ENCODE data around the gene SIGLEC12. TPM values are rescaled to one million over a fixed set of nuclear protein-coding genes. Genes with fewer than 3 reads are reported as not detected.
"Not testable (repeated sequence)": the region's sequence is repeated elsewhere in the genome, so short reads cannot be mapped to it uniquely, and the experiment has no call there.

Gene SIGLEC12
- polyA plus RNA-seq, 3 donors: 0.11 to 0.38 (median 0.13) TPM

GRCh38 chr19:51463976-51464581 is 37.5 kb downstream of the SIGLEC12 start:
- DNase-seq (ENCODE audit: extremely low read depth in 1 of 11, low read depth in 9 of 11, low spot score in 4 of 11): not testable (repeated sequence)

- no peak for DNase-seq (ENCODE audit: extremely low read depth in 1 of 11, low read depth in 9 of 11, low spot score in 4 of 11)
Measured at GRCh38 chr19:51462681-51463080, 38.9 kb downstream of the SIGLEC12 start.

DNA sequence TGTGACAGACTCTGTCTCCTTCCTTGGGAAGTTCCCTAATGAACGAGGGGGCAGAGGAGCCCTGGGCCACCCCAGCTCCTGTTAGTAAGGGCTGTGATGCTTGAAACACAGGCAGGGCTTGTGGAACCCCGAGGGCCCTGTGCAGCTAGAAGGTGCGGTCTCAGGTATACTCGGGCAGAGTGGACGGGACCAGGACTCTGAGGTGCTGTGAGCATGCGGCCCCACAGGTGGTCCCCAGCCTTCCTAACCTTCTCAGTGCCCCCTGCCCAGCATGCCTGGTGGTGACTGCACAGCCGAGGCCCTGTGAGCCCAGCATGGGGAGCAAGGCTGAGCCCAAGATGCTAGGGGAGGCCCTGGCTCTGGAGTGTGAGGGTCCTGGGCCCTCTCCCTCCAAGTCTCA is 39.3 kb downstream of the SIGLEC12 start:
- DNase-seq (ENCODE audit: extremely low read depth in 1 of 11, low read depth in 9 of 11, low spot score in 4 of 11): no peak

DNA sequence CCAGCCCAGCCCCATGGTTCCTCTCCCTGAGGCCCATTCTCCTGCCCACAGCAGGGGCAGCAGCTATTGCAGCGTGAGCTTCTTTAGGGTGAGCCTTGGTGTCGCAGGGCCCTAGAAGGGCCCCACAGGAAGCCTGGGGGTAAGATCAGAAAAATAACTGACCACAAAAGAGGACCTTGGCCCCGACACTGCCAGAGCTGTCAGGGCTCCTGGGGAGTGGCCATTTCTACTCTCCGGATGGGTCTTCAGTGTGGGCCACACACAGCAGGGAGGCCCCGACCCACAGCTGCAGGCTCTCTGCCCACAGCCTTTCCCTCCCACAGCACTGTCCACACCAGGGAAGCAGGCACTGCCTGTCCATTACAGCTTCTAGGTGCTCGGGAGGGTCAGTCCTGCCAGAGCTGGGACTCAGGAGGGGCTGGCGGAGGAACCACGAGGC is 39.9 kb downstream of the SIGLEC12 start:
- no peak for DNase-seq (ENCODE audit: extremely low read depth in 1 of 11, low read depth in 9 of 11, low spot score in 4 of 11)

DNA sequence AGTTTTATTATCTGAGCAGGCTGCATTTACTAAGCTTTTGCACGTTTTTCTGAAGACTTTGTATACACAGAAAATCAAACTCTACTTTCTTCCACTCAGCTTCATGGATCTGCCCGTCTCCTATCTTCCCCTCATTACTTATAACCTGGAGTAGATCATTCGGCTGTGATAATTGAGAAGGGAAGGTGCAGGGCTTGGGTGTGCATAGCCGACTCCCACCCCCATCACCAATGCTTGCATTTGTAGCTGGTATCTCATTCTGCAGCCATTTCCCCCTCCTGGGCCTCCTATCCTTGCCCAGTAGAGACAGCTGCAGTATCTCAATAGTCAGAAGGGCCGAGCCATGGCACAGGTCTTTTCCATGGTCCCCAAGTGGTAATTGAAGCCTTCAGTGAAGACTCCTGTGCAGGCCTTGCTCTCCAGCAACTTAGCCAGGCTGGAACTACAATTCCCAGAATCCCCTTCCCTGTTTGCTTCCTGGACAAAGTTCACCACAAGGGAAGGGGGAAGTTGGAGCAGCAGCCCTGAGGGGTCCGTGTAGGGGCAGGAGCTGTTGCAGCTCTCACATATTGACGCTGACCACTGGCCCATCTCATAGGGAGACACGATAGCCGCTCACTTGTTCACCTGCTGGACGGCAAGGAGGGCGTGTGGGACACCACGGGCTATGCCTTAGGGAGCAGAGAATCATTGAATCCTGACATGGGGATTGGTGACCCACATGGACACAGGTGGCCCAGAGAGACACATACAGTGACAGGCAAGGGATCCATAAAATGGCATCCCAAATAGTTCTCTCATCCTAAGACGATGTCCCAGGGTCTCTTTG is 41.2 kb downstream of the SIGLEC12 start:
- no peak for DNase-seq (ENCODE audit: extremely low read depth in 1 of 11, low read depth in 9 of 11, low spot score in 4 of 11)

- DNase-seq (ENCODE audit: extremely low read depth in 1 of 11, low read depth in 9 of 11, low spot score in 4 of 11): no peak
Measured at GRCh38 chr19:51458899-51459505, 42.6 kb downstream of the SIGLEC12 start.

- no peak for DNase-seq (ENCODE audit: extremely low read depth in 1 of 11, low read depth in 9 of 11, low spot score in 4 of 11)
Measured at GRCh38 chr19:51458051-51458645, 43.5 kb downstream of the SIGLEC12 start, which contains the start of gene SIGLEC8. TSS of gene SIGLEC8 (minus strand) at chr19:51458454. CDS start at chr19:51458387, 67 bp downstream.

DNA sequence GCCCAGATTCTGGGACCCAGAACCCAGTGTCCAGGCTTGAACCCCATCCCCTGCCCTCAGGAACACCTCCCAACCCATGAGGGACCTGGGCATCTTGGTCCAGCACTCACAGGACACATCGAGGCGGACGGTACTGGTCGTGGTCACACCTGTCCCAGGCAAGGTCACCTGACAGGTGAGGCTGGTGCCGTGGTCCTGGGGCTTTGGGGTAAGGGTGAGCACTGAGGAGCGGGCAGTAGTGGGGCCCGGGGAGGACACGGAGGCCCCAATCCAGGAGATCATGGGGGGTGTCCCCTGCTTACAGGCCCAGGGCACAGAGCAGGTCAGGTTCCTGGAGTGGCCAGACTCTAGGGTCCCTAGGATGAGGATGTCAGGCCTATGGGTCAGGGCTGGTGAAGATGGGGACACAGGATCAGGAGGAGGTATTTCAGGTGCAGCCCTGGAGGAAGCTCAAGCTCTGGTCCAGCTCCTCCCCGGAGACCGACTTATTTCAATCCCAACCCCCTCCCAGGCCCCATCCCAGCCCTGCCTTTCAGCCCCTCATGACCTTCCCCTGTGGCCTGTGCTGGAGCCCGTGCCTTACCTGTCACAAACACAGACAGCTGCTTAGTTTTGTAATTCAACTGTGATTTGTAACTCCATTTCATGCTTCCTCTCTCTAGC is 44.1 kb downstream of the SIGLEC12 start:
- no peak for DNase-seq (ENCODE audit: extremely low read depth in 1 of 11, low read depth in 9 of 11, low spot score in 4 of 11)

GRCh38 chr19:51456541-51457290 is 44.9 kb downstream of the SIGLEC12 start:
- no peak for DNase-seq (ENCODE audit: extremely low read depth in 1 of 11, low read depth in 9 of 11, low spot score in 4 of 11)

DNA sequence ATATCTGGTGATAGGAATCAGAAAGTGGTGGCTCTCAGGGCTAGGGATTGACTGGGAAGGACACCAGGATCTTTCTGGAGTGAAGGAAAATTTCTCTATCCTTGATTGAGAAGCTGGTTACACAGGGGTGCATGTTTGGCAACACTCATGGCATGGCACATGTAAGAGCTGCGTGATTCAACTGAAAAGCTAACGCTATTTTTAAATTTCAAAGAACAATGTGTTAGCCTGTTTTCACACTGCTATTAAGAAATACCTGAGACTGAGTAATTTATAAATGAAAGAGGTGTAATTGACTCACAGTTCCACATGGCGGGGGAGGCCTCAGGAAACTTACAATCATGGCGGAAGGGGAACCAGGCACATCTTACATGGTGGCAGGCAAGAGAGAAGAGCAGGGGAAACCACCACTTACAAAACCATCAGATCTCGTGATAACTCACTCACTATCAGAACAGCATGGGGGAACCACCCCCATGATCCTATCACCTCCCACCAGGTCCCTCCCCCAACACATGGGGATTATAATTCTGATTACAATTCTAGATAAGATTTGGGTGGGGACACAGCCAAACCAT is 50.8 kb downstream of the SIGLEC12 start:
- no peak for DNase-seq (ENCODE audit: extremely low read depth in 1 of 11, low read depth in 9 of 11, low spot score in 4 of 11)

DNA sequence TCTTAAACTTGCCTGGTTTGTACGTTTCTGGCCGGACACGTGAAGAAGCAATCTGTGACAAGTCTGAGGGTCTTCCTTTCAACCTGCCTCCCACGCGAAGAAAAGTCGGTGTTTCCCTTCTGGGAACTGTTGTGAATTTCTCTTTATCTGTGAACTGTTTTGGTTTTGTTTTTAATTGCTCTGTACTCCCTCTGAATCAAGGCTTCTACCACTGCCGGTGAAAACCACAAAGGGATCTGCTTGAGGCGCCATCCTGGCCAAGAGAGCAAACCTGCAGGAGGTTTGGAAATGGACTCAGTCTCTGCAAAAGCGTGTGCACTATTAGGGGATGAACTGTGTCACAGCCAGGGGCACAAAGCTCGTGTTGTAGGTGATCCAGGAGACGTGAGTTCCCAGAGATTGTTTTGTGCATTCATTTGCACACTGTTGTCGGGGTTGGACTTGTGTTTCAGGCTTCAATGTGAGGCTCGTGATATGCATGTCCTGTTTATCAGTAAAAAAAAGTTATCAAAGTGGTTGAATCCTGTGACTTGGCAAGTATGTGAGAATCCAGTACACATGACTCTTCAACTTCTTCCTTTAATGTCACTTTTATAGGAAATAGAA is 53.1 kb downstream of the SIGLEC12 start:
- DNase-seq (ENCODE audit: extremely low read depth in 1 of 11, low read depth in 9 of 11, low spot score in 4 of 11): no peak

- no peak for DNase-seq (ENCODE audit: extremely low read depth in 1 of 11, low read depth in 9 of 11, low spot score in 4 of 11)
Measured at GRCh38 chr19:51448011-51448410, 53.6 kb downstream of the SIGLEC12 start.

DNA sequence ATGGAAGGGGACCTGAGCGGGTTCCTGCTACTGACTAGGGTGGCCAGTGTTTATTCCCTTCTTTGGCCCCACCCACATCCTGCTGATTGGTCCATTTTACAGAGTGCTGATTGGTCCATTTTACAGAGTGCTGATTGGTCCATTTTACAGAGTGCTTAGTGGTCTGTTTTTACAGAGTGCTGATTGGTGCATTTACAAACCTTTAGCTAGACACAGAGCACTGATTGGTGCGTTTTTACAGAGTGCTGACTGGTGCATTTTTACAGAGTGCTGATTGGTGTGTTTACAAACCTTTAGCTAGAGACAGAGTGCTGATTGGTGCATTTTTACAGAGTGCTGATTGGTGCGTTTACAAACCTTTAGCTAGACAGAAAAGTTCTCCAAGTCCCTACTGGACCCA is 54.1 kb downstream of the SIGLEC12 start:
- DNase-seq (ENCODE audit: extremely low read depth in 1 of 11, low read depth in 9 of 11, low spot score in 4 of 11): not testable (repeated sequence)

DNA sequence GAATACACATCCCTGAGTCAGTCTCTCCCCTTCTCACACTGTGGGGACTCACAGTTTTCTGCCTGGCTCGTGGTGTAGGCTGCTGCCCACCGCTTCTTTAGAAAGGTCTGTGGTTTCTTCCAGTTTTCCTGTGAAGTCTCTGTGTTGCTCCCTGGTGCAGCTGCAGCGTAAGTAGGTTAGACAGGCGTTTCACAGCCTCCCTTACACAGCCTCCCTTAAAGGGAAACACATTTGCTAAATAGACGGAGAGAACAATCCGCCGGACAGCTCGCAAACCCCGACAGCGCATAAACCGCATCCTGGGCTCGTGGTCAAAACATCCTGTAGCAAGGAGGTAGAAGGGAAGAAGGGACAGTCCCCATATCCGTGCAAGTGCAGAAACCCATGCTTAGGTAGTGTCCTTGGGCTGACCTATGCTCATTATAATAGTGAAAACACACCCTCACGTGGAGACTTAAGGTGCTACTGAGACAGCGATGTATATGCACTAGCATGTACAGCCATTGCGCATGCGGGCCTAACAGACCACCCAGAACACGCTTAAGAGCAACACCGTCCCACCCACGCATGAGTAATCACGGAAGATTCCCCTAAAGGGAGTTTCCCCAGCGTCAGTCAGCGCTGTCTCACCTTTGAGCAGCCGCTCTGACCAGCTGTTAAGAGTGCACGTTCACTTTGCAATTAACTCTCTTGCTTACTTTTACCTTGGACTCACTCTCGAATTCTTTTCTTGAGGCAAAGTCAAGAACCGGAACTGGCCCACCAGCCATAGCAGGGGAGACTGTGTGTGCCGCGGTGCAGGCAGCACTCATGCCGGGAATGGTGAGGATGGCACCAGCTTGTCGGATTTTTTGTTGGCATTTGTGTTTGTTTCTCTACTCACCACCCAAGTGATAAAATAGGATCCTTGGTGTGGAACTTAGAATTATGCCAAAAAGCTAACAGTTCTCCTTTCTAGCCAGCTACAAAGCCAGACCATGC is 59.9 kb downstream of the SIGLEC12 start:
- DNase-seq (ENCODE audit: extremely low read depth in 1 of 11, low read depth in 9 of 11, low spot score in 4 of 11): no peak

All from renal cortex interstitium (tissue), 11 donors.